NT2/D1 (cell line): Measurements from ENCODE around the gene GIMAP7.

Experiments
- DNase-seq: peaks from one replicate; pipeline ENCODE4 v3.0.0-alpha.2; 2011; ENCODE audit warnings: low read depth, low spot score
- H3K27me3 ChIP-seq: 2 replicates; pipeline ENCODE4 v1.6.0; 2011; ENCODE audit warnings: mild to moderate bottlenecking; ENCODE audit not compliant: insufficient read length, insufficient read depth
- H3K36me3 ChIP-seq: 2 replicates; pipeline ENCODE4 v1.6.1; 2011; ENCODE audit warnings: mild to moderate bottlenecking, low read length, mixed read lengths; ENCODE audit not compliant: insufficient read depth, insufficient read length
- H3K4me1 ChIP-seq: 2 replicates; pipeline ENCODE4 v1.5.1; 2011; ENCODE audit not compliant: insufficient read depth, insufficient read length
- H3K4me3 ChIP-seq: 2 replicates; pipeline ENCODE4 v1.5.1; 2011; ENCODE audit warnings: low read depth; ENCODE audit not compliant: insufficient read length
- H3K9ac ChIP-seq: 2 replicates; pipeline ENCODE4 v1.6.0; 2011; ENCODE audit warnings: low read depth; ENCODE audit not compliant: insufficient read length
- H3K9me3 ChIP-seq: 2 replicates; pipeline ENCODE4 v1.5.1; 2011; ENCODE audit warnings: mild to moderate bottlenecking, low read length; ENCODE audit not compliant: insufficient read depth
- SUZ12 ChIP-seq: IDR thresholded peaks from 2 replicates; pipeline ENCODE4 v1.6.1; 2011; ENCODE audit not compliant: insufficient read length, insufficient read depth; ENCODE audit errors: extremely low read depth
- YY1 ChIP-seq: IDR thresholded peaks from 2 replicates; pipeline ENCODE4 v1.6.1; 2011; ENCODE audit not compliant: insufficient read length, insufficient read depth
- ZNF274 ChIP-seq: IDR thresholded peaks from 2 replicates; pipeline ENCODE4 v1.6.1; 2011; ENCODE audit warnings: mild to moderate bottlenecking, low read depth, low read length

Gene GIMAP7

GRCh38 chr7:150565239-150565638 is 50.6 kb downstream of the GIMAP7 start:
- no peak for DNase-seq
- peaks cover 8% of the 10 kb centered on the region; the same call in 1 of the 2 replicates for H3K9me3 ChIP-seq
- no peaks in the 10 kb centered on the region for H3K36me3 ChIP-seq
- H3K27me3 ChIP-seq, result no peaks in the 10 kb centered on the region
- no peak overlapping the region for H3K9ac ChIP-seq
- TF ChIP-seq ZNF274 (no peak), YY1 (no peak)
- H3K4me3 ChIP-seq, result no peak overlapping the region
- no peaks in the 10 kb centered on the region for H3K4me1 ChIP-seq

GRCh38 chr7:150566123-150566522 is 51.5 kb downstream of the GIMAP7 start:
- no peaks in the 10 kb centered on the region for H3K9me3 ChIP-seq
- H3K27me3 ChIP-seq, result no peaks in the 10 kb centered on the region
- DNase-seq, result peak; percentile 35
- no peak for TF ChIP-seq ZNF274
- TF ChIP-seq YY1, result no peak
- TF ChIP-seq SUZ12, result no peak
- H3K9ac ChIP-seq, result no peak overlapping the region
- no peaks in the 10 kb centered on the region for H3K36me3 ChIP-seq
- H3K4me3 ChIP-seq, result no peak overlapping the region
- no peaks in the 10 kb centered on the region for H3K4me1 ChIP-seq

GRCh38 chr7:150566572-150566971 is 51.9 kb downstream of the GIMAP7 start:
- H3K36me3 ChIP-seq, result no peaks in the 10 kb centered on the region
- no peaks in the 10 kb centered on the region for H3K27me3 ChIP-seq
- H3K4me3 ChIP-seq, result no peak overlapping the region
- H3K4me1 ChIP-seq, result no peaks in the 10 kb centered on the region
- DNase-seq, result no peak
- no peak for TF ChIP-seq YY1
- TF ChIP-seq ZNF274, result no peak
- no peak for TF ChIP-seq SUZ12
- no peak overlapping the region for H3K9ac ChIP-seq
- H3K9me3 ChIP-seq, result no peaks in the 10 kb centered on the region

- Histone ChIP-seq H3K4me1 (no peaks in the 10 kb centered on the region), H3K9ac (no peak within 1 kb of the TSS), H3K36me3 (no peaks in the 10 kb centered on the region), H3K27me3 (no peaks in the 10 kb centered on the region), H3K4me3 (no peak within 1 kb of the TSS), H3K9me3 (no peaks in the 10 kb centered on the region)
- DNase-seq, result no peak
- TF ChIP-seq ZNF274 (no peak), SUZ12 (no peak), YY1 (no peak)
These were observed 52.5 kb downstream of the GIMAP7 start, which contains the start of gene GIMAP4 for GRCh38 chr7:150567169-150567568. GIMAP4 (plus strand) TSS chr7:150567390; CDS start chr7:150569902, 2,512 bp downstream.

GRCh38 chr7:150567871-150568301 is 53.2 kb downstream of the GIMAP7 start:
- H3K9ac ChIP-seq, result no peak overlapping the region
- H3K4me1 ChIP-seq, result no peaks in the 10 kb centered on the region
- DNase-seq, result no peak
- TF ChIP-seq SUZ12 (no peak), YY1 (no peak)
- no peaks in the 10 kb centered on the region for H3K9me3 ChIP-seq
- H3K4me3 ChIP-seq, result no peak overlapping the region
- no peaks in the 10 kb centered on the region for H3K36me3 ChIP-seq
- no peaks in the 10 kb centered on the region for H3K27me3 ChIP-seq

GRCh38 chr7:150568714-150569113 is 54.0 kb downstream of the GIMAP7 start:
- Histone ChIP-seq H3K4me1 (no peaks in the 10 kb centered on the region), H3K4me3 (no peak overlapping the region), H3K27me3 (no peaks in the 10 kb centered on the region), H3K36me3 (no peaks in the 10 kb centered on the region), H3K9me3 (no peaks in the 10 kb centered on the region), H3K9ac (no peak overlapping the region)
- DNase-seq, result no peak
- TF ChIP-seq SUZ12 (no peak), ZNF274 (no peak), YY1 (no peak)

GRCh38 chr7:150569245-150569955 is 54.7 kb downstream of the GIMAP7 start:
- no peaks in the 10 kb centered on the region for H3K4me1 ChIP-seq
- H3K4me3 ChIP-seq, result no peak overlapping the region
- no peak for DNase-seq

More at GRCh38 chr7:150569245-150569955, 54.7 kb downstream of the GIMAP7 start:
- no peaks in the 10 kb centered on the region for H3K27me3 ChIP-seq
- TF ChIP-seq SUZ12 (no peak), ZNF274 (no peak), YY1 (no peak)
- no peaks in the 10 kb centered on the region for H3K9me3 ChIP-seq
- no peak overlapping the region for H3K9ac ChIP-seq
- H3K36me3 ChIP-seq, result no peaks in the 10 kb centered on the region
